HG02759 (cell line): ENCODE results near the gene DLGAP1.
"Not testable (repeated sequence)": the region's sequence is repeated elsewhere in the genome, so short reads cannot be mapped to it uniquely, and the experiment has no call there.

Experiments used
- ATAC-seq: cut with Tn5 transposase; IDR thresholded peaks from one replicate; pipeline ENCODE4 v1.9.1; 2021; ENCODE audit warnings: mild to moderate bottlenecking, moderate library complexity; ENCODE audit not compliant: unreplicated experiment

The DLGAP1 gene

GRCh38 chr18:4101009-4101408 lies 354.1 kb downstream of the DLGAP1 start:
- ATAC-seq = no peak

GRCh38 chr18:4096486-4096885 lies 358.6 kb downstream of the DLGAP1 start:
- no peak for ATAC-seq

- ATAC-seq = no peak
Measured at GRCh38 chr18:4093676-4094075, 361.4 kb downstream of the DLGAP1 start.

GRCh38 chr18:4084382-4084900 lies 370.7 kb downstream of the DLGAP1 start:
- no peak for ATAC-seq

- ATAC-seq = no peak
Measured at GRCh38 chr18:4078246-4078645, 376.9 kb downstream of the DLGAP1 start.

GRCh38 chr18:4077721-4078120 lies 377.4 kb downstream of the DLGAP1 start:
- ATAC-seq = no peak

GRCh38 chr18:4077204-4077603 lies 377.9 kb downstream of the DLGAP1 start:
- ATAC-seq = no peak

GRCh38 chr18:4074647-4075046 lies 380.5 kb downstream of the DLGAP1 start:
- ATAC-seq = no peak

GRCh38 chr18:4069183-4069582 lies 385.9 kb downstream of the DLGAP1 start:
- no peak for ATAC-seq

GRCh38 chr18:4068552-4069158 lies 386.5 kb downstream of the DLGAP1 start:
- peak; percentile 66 for ATAC-seq

GRCh38 chr18:4063545-4063944 lies 391.6 kb downstream of the DLGAP1 start:
- ATAC-seq = no peak

GRCh38 chr18:4060427-4061281 lies 394.5 kb downstream of the DLGAP1 start:
- ATAC-seq = no peak

- ATAC-seq = no peak
Measured at GRCh38 chr18:4058179-4058578, 396.9 kb downstream of the DLGAP1 start.

- no peak for ATAC-seq
Measured at GRCh38 chr18:4040391-4041092, 414.6 kb downstream of the DLGAP1 start.

- ATAC-seq = no peak
Measured at GRCh38 chr18:4035521-4035920, 419.6 kb downstream of the DLGAP1 start.

- ATAC-seq = not testable (repeated sequence)
Measured at GRCh38 chr18:4034815-4035214, 420.3 kb downstream of the DLGAP1 start.

GRCh38 chr18:4026542-4026941 lies 428.6 kb downstream of the DLGAP1 start:
- ATAC-seq = no peak

GRCh38 chr18:4024702-4025101 lies 430.4 kb downstream of the DLGAP1 start:
- ATAC-seq = no peak

- not testable (repeated sequence) for ATAC-seq
Measured at GRCh38 chr18:4022749-4023148, 432.4 kb downstream of the DLGAP1 start.

- ATAC-seq = no peak
Measured at GRCh38 chr18:4020026-4020425, 435.1 kb downstream of the DLGAP1 start.

- peak; percentile 77 for ATAC-seq
Measured at GRCh38 chr18:4017480-4017879, 437.6 kb downstream of the DLGAP1 start.
